ENCODE data around the gene UTS2R. TPM values are rescaled to one million over a fixed set of nuclear protein-coding genes. Genes with fewer than 3 reads are reported as not detected.

UTS2R gene
- total RNA-seq, 1 donor from 2014 or later: 1.4 TPM

DNA sequence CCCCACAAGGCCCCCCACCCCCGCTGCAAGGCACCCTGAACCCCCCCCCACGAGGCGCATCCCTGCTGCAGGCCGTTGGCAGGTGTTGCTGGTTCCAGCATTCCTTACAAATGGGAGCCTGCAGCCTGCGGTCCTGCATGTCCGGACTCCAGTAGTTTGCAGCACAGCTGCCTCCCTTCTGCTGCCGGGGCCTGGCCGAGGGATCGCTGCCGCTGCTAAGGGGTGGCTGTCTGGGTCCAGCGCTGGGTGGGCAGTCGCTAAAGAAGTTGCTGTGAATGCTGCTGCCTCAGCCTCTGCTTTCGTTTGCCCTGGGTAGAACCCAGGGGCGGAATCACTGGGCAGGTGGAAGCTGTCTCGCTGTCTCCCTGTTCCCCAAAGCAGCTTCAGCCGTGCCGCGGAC, 11.8 kb downstream of the UTS2R start:
- DNase-seq: no peak
- no peak overlapping the region for H3K4me3 ChIP-seq
- intact Hi-C loops (cut with micrococcal nuclease): no loop called here
- H3K4me1 ChIP-seq: peaks cover 45% of the 10 kb centered on the region
- H3K9me3 ChIP-seq (replicated peaks): no peaks in the 10 kb centered on the region
- no peak overlapping the region for H3K27ac ChIP-seq (replicated peaks)
- TF ChIP-seq, protein P1, sequence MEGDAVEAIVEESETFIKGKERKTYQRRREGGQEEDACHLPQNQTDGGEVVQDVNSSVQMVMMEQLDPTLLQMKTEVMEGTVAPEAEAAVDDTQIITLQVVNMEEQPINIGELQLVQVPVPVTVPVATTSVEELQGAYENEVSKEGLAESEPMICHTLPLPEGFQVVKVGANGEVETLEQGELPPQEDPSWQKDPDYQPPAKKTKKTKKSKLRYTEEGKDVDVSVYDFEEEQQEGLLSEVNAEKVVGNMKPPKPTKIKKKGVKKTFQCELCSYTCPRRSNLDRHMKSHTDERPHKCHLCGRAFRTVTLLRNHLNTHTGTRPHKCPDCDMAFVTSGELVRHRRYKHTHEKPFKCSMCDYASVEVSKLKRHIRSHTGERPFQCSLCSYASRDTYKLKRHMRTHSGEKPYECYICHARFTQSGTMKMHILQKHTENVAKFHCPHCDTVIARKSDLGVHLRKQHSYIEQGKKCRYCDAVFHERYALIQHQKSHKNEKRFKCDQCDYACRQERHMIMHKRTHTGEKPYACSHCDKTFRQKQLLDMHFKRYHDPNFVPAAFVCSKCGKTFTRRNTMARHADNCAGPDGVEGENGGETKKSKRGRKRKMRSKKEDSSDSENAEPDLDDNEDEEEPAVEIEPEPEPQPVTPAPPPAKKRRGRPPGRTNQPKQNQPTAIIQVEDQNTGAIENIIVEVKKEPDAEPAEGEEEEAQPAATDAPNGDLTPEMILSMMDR (IDR thresholded peaks at IDR 0.05; ENCODE audit: borderline replicate concordance): no peak
- peaks cover 69% of the 10 kb centered on the region for H3K27me3 ChIP-seq (ENCODE audit: low read depth)
- no peaks in the 10 kb centered on the region for H3K36me3 ChIP-seq

DNA sequence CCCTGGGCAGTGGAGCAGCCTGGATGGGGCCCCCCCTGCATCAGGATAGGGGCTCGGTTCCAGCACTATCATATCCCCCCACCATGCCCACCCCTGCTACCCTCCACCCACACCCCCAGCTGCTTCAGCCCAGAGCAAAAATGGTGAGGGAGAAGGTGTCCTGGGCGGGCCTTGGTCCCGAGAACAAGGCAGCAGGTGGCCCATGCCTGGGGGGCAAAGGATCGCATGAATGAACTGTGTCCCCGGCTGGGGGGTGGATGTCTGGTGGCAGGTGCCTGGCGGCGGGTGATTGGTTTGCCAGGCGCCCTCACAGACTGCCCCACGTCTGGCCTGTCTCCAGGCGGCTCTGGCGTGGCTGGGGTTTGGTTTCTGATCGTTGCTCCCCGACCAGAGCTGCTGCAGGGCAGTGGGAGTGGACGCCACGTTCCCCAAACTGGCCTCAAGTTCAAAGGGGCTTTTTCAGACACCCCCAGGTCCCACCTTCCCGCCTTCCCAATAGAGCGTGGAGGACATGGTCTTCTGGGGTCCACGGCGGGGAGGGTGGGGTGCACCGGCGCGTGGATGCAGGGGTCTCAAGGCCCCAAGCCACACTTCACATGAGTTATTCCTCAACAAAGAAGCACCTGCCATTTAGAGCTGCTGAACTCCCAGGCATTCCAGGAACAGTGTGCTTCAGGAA, 12.6 kb downstream of the UTS2R start:
- Histone ChIP-seq H3K27ac (replicated peaks) (peak overlapping the region; percentile 77), H3K4me3 (no peak overlapping the region), H3K27me3 (ENCODE audit: low read depth) (peaks cover 62% of the 10 kb centered on the region), H3K9me3 (replicated peaks) (no peaks in the 10 kb centered on the region), H3K4me1 (peaks cover 45% of the 10 kb centered on the region), H3K36me3 (no peaks in the 10 kb centered on the region)
- DNase-seq: no peak
- TF ChIP-seq, protein P1 (IDR thresholded peaks at IDR 0.05; ENCODE audit: borderline replicate concordance): no peak
- intact Hi-C loops (cut with micrococcal nuclease): no loop called here

DNA sequence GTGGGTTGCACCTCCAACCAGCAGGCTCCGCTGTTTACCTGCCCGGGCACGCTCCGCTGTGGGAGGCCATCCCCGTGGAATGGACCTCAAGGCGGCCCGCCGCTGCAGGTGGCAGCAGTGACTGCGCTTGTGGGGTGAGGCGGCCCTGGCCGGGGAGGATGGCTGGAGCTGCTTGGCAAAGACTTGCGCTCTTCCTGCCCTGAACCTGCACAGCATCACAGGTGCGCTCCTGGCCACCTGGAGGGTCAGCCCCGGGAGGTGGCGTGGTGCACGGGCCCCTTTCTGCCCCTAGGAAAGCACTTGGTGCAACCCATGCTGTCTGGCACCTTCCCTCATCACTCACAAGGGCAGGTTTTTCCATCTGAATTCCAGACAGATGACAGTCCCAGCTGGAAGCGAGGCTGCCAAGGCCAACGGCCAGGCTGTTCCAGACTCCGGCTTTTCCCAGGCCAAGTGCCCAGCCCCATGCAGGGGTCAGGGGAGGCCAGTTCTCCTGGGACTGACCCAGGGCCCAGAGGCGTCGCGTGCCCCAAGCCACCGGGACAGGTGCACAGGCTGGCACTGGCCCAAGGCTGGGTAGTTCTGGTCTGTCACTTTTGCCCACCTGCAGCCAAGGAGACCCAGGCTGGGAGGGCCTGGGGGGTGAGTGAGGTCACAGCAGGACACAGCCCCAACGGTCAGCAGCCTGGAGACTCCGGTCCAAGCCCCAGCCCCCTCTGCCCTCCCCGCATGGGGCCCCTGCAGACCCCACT, 13.3 kb downstream of the UTS2R start:
- intact Hi-C loops (cut with micrococcal nuclease): no loop called here
- DNase-seq: peak; percentile 79
- Histone ChIP-seq H3K9me3 (replicated peaks) (no peaks in the 10 kb centered on the region), H3K4me1 (peaks cover 41% of the 10 kb centered on the region), H3K36me3 (no peaks in the 10 kb centered on the region), H3K4me3 (no peak overlapping the region), H3K27me3 (ENCODE audit: low read depth) (peaks cover 54% of the 10 kb centered on the region), H3K27ac (replicated peaks) (peak overlapping the region; percentile 77)
- TF ChIP-seq, protein P1 (IDR thresholded peaks at IDR 0.05; ENCODE audit: borderline replicate concordance): no peak

DNA sequence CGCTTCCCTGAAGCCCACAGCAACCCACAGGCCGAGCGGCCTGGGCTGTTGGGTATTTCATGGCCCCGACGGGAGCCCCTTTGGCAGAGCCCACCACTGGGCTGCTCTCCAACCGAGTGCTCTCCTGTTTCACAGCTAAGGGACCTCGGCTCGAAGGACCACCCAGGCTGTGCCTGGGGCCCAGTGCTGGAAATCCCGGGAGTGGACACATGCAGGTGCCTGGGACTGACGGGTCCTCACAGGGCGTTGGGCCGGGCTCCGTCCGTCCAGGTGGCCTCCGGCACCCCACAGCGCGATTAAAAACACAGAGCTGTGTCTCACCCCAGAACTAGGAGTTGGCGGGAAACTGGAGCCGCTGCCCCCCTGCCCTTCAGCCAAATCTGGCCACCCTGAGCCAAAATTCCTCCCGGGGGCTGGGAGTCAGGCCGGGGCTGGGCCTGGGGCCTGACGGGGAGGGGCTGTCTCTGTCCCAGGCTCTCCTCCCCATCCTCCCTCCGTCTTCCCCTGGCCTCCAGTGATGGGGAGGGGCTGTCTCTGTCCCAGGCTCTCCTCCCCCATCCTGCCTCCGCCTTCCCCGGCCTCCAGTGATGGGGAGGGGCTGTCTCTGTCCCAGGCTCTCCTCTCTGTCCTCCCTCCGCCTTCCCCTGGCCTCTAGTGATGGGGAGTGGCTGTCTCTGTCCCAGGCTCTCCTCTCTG, 14.1 kb downstream of the UTS2R start:
- Histone ChIP-seq H3K27ac (replicated peaks) (peak overlapping the region; percentile 77), H3K4me1 (peaks cover 38% of the 10 kb centered on the region), H3K9me3 (replicated peaks) (no peaks in the 10 kb centered on the region), H3K36me3 (no peaks in the 10 kb centered on the region), H3K4me3 (no peak overlapping the region), H3K27me3 (ENCODE audit: low read depth) (peaks cover 47% of the 10 kb centered on the region)
- TF ChIP-seq, protein P1 (IDR thresholded peaks at IDR 0.05; ENCODE audit: borderline replicate concordance): no peak
- intact Hi-C loops (cut with micrococcal nuclease): no loop called here
- peak; percentile 33 for DNase-seq

DNA sequence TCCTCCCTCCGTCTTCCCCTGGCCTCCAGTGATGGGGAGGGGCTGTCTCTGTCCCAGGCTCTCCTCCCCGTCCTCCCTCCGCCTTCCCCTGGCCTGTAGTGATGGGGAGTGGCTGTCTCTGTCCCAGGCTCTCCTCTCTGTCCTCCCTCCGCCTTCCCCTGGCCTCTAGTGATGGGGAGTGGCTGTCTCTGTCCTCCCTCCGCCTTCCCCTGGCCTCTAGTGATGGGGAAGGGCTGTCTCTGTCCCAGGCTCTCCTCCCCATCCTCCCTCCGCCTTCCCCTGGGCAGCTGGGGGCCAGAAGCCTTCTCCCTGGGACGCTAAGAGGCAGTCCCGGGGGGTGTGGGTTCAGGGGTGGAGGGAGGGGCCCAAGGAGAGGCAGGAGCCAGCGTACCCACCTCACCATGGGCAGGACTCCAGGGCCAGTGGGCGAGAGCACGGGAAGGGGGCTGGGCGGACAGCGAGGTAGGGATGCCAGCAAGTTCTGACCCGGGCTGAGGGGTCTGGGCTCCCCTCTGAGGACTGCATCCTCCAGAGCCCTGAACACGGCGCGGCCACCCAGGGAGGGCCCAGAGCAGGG, 14.8 kb downstream of the UTS2R start:
- TF ChIP-seq, protein P1 (IDR thresholded peaks at IDR 0.05; ENCODE audit: borderline replicate concordance): no peak
- intact Hi-C loops (cut with micrococcal nuclease): no loop called here
- Histone ChIP-seq H3K27me3 (ENCODE audit: low read depth) (peaks cover 41% of the 10 kb centered on the region), H3K4me3 (peak overlapping the region; percentile 23), H3K9me3 (replicated peaks) (no peaks in the 10 kb centered on the region), H3K27ac (replicated peaks) (no peak overlapping the region), H3K4me1 (peaks cover 38% of the 10 kb centered on the region), H3K36me3 (peaks cover 2% of the 10 kb centered on the region)
- peak; percentile 53 for DNase-seq
